WERI-Rb-1 (cell line): ENCODE results near the gene TMEM130.

Experiments
- DNase-seq: peaks from one replicate; pipeline ENCODE4 v3.0.0-alpha.2; 2020
- H3K27ac ChIP-seq: fragments of 250-450 bp; sonication (Bioruptor Pico); 2 replicates; pipeline ENCODE4 v1.5.1; 2020; ENCODE audit warnings: mild to moderate bottlenecking, moderate library complexity
- H3K27me3 ChIP-seq: fragments of 250-450 bp; sonication (Bioruptor Pico); 2 replicates; pipeline ENCODE4 v1.5.1; 2021; ENCODE audit warnings: mild to moderate bottlenecking, low read depth, moderate library complexity; ENCODE audit not compliant: insufficient read depth, severe bottlenecking
- H3K36me3 ChIP-seq: fragments of 250-450 bp; sonication (Bioruptor Pico); 2 replicates; pipeline ENCODE4 v1.5.1; 2020; ENCODE audit warnings: mild to moderate bottlenecking, moderate library complexity
- H3K4me3 ChIP-seq: 2 replicates; pipeline ENCODE4 v1.5.1; 2011; ENCODE audit warnings: low read depth, mild to moderate bottlenecking, control low read depth, low read length
- H3K9me3 ChIP-seq: fragments of 250-450 bp; sonication (Bioruptor Pico); 2 replicates; pipeline ENCODE4 v1.5.1; 2021; ENCODE audit warnings: mild to moderate bottlenecking, moderate library complexity; ENCODE audit not compliant: severe bottlenecking
- CTCF ChIP-seq: IDR thresholded peaks from 2 replicates; pipeline ENCODE4 v1.5.1; 2011; ENCODE audit warnings: low read depth, mild to moderate bottlenecking, control low read depth, inconsistent platforms, low read length

TMEM130 gene

GRCh38 chr7:98821348-98821747, 48.5 kb downstream of the TMEM130 start:
- no peaks in the 10 kb centered on the region for H3K27me3 ChIP-seq
- DNase-seq, result no peak
- H3K36me3 ChIP-seq, result no peaks in the 10 kb centered on the region
- no peak for TF ChIP-seq CTCF
- no peaks in the 10 kb centered on the region for H3K9me3 ChIP-seq
- H3K27ac ChIP-seq, result no peak overlapping the region
- H3K4me3 ChIP-seq, result no peak overlapping the region

GRCh38 chr7:98816967-98817710, 52.7 kb downstream of the TMEM130 start:
- no peak for DNase-seq
- Histone ChIP-seq H3K4me3 (no peak overlapping the region), H3K27ac (no peak overlapping the region), H3K36me3 (no peaks in the 10 kb centered on the region), H3K27me3 (no peaks in the 10 kb centered on the region), H3K9me3 (no peaks in the 10 kb centered on the region)
- TF ChIP-seq CTCF, result no peak

- Histone ChIP-seq H3K36me3 (no peaks in the 10 kb centered on the region), H3K4me3 (no peak overlapping the region), H3K9me3 (no peaks in the 10 kb centered on the region), H3K27ac (no peak overlapping the region), H3K27me3 (no peaks in the 10 kb centered on the region)
- TF ChIP-seq CTCF, result no peak
- DNase-seq, result no peak
Observed at GRCh38 chr7:98816241-98816640, 53.6 kb downstream of the TMEM130 start.

GRCh38 chr7:98815313-98815712, 54.5 kb downstream of the TMEM130 start:
- Histone ChIP-seq H3K27me3 (no peaks in the 10 kb centered on the region), H3K27ac (no peak overlapping the region), H3K4me3 (no peak overlapping the region), H3K36me3 (no peaks in the 10 kb centered on the region), H3K9me3 (no peaks in the 10 kb centered on the region)
- no peak for DNase-seq
- no peak for TF ChIP-seq CTCF

- H3K9me3 ChIP-seq, result peaks cover 2% of the 10 kb centered on the region
- no peaks in the 10 kb centered on the region for H3K36me3 ChIP-seq
- TF ChIP-seq CTCF, result no peak
- no peak for DNase-seq
- no peak overlapping the region for H3K4me3 ChIP-seq
- no peak overlapping the region for H3K27ac ChIP-seq
- no peaks in the 10 kb centered on the region for H3K27me3 ChIP-seq
Observed at GRCh38 chr7:98811299-98811698, 58.5 kb downstream of the TMEM130 start.
